Fibroblast of lung (primary cell): ENCODE measurements around the gene NTNG1.

ENCODE experiments used
- EZH2 ChIP-seq: IDR thresholded peaks from 2 replicates; pipeline ENCODE4 v1.5.1; 2012; ENCODE audit warnings: low read length, control low read depth, mild to moderate bottlenecking; ENCODE audit errors: missing control alignments
- TF ChIP-seq, protein P1 (sequence below), 2 donors: IDR thresholded peaks in 1 of 2; conservative IDR thresholded peaks in 1 of 2; 1 replicate in 1 of 2; 2 replicates in 1 of 2; pipeline ENCODE4 v1.5.1; 2011 to 2012; ENCODE audit warnings: low read length in 2 of 2, control low read depth in 1 of 2, inconsistent platforms in 1 of 2, low read depth in 1 of 2, mild to moderate bottlenecking in 1 of 2

DNA sequence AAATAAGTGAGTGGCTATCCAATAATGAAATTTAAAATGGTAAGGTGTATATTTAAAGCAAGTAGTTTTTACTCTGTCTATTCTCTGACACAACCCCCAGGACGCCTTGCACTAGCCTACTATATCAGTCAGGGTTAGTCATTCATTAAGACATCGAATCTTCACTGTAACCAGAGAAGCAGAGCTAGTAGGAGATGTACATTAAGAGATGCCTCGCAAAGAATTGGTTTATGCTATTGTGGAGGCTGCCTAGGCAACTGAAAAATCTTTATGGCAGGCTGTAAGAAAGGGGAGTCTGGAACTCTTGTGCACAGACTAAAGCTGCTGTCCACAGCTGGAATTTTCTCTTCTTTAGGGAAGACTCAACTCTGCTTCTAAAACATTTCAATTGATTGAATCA lies 28.8 kb downstream of the NTNG1 start:
- TF ChIP-seq, protein P1, sequence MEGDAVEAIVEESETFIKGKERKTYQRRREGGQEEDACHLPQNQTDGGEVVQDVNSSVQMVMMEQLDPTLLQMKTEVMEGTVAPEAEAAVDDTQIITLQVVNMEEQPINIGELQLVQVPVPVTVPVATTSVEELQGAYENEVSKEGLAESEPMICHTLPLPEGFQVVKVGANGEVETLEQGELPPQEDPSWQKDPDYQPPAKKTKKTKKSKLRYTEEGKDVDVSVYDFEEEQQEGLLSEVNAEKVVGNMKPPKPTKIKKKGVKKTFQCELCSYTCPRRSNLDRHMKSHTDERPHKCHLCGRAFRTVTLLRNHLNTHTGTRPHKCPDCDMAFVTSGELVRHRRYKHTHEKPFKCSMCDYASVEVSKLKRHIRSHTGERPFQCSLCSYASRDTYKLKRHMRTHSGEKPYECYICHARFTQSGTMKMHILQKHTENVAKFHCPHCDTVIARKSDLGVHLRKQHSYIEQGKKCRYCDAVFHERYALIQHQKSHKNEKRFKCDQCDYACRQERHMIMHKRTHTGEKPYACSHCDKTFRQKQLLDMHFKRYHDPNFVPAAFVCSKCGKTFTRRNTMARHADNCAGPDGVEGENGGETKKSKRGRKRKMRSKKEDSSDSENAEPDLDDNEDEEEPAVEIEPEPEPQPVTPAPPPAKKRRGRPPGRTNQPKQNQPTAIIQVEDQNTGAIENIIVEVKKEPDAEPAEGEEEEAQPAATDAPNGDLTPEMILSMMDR (conservative IDR thresholded peaks at IDR 0.05 in 1 of 2, IDR thresholded peaks at IDR 0.05 in 1 of 2; ENCODE audit: low read depth in 1 of 2, low read length in 2 of 2): no peak
- TF ChIP-seq EZH2: no peak
